ENCODE measurements around the gene COQ8B. TPM values are rescaled to one million over a fixed set of nuclear protein-coding genes. Genes with fewer than 3 reads are reported as not detected.
A peak's percentile ranks its signal among the peaks of the same experiment; 100 is the strongest.

The COQ8B gene
- total RNA-seq, 1 donor from 2014 or later = 27.7 TPM

DNA sequence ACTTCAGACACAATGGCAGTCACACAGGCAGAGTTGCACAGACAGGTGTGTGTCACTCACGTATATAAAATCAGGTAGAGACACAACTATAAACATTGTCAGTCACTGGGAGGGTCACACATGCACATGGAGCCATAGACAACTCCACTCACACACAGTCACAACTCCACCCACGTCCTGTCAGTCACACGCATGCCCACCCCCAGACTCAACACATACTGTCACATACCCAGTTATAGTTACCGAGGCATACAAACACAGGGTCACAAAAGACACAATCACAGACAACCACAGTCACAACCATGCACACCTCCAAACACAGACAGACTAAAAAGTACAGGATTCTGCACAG is 27.7 kb downstream of the COQ8B start:
- Mint-ChIP-seq H3K9me3 (no peaks in the 10 kb centered on the region), H3K27me3 (ENCODE audit: insufficient read depth, low read depth) (peaks cover 4% of the 10 kb centered on the region)
- H4K20me1 ChIP-seq (ENCODE audit: low read depth) = peaks cover 17% of the 10 kb centered on the region

DNA sequence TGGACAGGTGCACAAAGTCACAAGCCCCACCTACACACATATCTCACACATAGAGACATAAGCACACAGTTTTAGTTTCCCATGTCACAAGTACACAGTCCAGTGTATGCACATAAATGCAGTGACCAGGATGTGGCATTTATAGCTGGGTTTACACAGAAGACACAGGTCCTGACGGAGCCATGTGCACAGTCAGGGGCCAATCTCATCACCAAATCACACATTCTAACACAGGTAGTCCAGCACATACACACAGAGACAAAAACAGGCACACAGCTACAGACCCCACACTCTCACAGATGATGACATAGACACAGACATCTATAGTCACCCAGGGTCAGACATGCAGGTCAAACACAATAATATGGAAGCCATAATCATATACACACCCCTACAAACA is 28.4 kb downstream of the COQ8B start:
- no peak for TF ChIP-seq EZH2 (IDR thresholded peaks at IDR 0.05)
- TF ChIP-seq EZH2phosphoT487 (IDR thresholded peaks at IDR 0.05) = no peak
- TF ChIP-seq, protein P1, sequence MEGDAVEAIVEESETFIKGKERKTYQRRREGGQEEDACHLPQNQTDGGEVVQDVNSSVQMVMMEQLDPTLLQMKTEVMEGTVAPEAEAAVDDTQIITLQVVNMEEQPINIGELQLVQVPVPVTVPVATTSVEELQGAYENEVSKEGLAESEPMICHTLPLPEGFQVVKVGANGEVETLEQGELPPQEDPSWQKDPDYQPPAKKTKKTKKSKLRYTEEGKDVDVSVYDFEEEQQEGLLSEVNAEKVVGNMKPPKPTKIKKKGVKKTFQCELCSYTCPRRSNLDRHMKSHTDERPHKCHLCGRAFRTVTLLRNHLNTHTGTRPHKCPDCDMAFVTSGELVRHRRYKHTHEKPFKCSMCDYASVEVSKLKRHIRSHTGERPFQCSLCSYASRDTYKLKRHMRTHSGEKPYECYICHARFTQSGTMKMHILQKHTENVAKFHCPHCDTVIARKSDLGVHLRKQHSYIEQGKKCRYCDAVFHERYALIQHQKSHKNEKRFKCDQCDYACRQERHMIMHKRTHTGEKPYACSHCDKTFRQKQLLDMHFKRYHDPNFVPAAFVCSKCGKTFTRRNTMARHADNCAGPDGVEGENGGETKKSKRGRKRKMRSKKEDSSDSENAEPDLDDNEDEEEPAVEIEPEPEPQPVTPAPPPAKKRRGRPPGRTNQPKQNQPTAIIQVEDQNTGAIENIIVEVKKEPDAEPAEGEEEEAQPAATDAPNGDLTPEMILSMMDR (IDR thresholded peaks at IDR 0.05) = no peak
- Histone ChIP-seq H3K4me1 (peaks cover 5% of the 10 kb centered on the region), H3K4me2 (peak overlapping the region; percentile 95), H3K79me2 (ENCODE audit: low read depth) (peaks cover 20% of the 10 kb centered on the region), H3K36me3 (no peaks in the 10 kb centered on the region), H3K9me3 (ENCODE audit: low read depth) (no peaks in the 10 kb centered on the region), H3K27ac (no peak overlapping the region), H3K9ac (no peak overlapping the region), H2AFZ (replicated peaks) (no peak overlapping the region), H4K20me1 (ENCODE audit: low read depth) (peaks cover 17% of the 10 kb centered on the region), H3F3A (ENCODE audit: low read depth) (peaks cover 13% of the 10 kb centered on the region), H3K27me3 (no peaks in the 10 kb centered on the region), H3K4me3 (no peak overlapping the region)
- Mint-ChIP-seq H3K36me3 (peaks cover 19% of the 10 kb centered on the region), H3K9me3 (no peaks in the 10 kb centered on the region), H3K4me3 (no peak overlapping the region), H3K27ac (no peak overlapping the region), H3K27me3 (ENCODE audit: insufficient read depth, low read depth) (peaks cover 4% of the 10 kb centered on the region), H3K4me1 (peaks cover 8% of the 10 kb centered on the region)
- DNase-seq (ENCODE audit: low spot score) = no peak

More for the DNA sequence above, 27.7 kb downstream of the COQ8B start:
- peak overlapping the region; percentile 76 for H3K4me3 ChIP-seq
- H3K4me3 Mint-ChIP-seq = no peak overlapping the region
- H3K4me1 Mint-ChIP-seq = peaks cover 8% of the 10 kb centered on the region
- no peak overlapping the region for H3K27ac Mint-ChIP-seq
- no peaks in the 10 kb centered on the region for H3K36me3 ChIP-seq
- peak overlapping the region; percentile 95 for H3K4me2 ChIP-seq
- peaks cover 20% of the 10 kb centered on the region for H3K79me2 ChIP-seq (ENCODE audit: low read depth)
- no peak overlapping the region for H3K27ac ChIP-seq
- peaks cover 13% of the 10 kb centered on the region for H3F3A ChIP-seq (ENCODE audit: low read depth)
- no peaks in the 10 kb centered on the region for H3K27me3 ChIP-seq
- H3K9ac ChIP-seq = no peak overlapping the region
- H3K4me1 ChIP-seq = peaks cover 5% of the 10 kb centered on the region
- H2AFZ ChIP-seq (replicated peaks) = no peak overlapping the region
- H3K36me3 Mint-ChIP-seq = peaks cover 19% of the 10 kb centered on the region
- H3K9me3 ChIP-seq (ENCODE audit: low read depth) = no peaks in the 10 kb centered on the region
- no peak for TF ChIP-seq EZH2phosphoT487 (IDR thresholded peaks at IDR 0.05)
- TF ChIP-seq, protein P1 (IDR thresholded peaks at IDR 0.05) = no peak
- TF ChIP-seq EZH2 (IDR thresholded peaks at IDR 0.05) = no peak
- no peak for DNase-seq (ENCODE audit: low spot score)

DNA sequence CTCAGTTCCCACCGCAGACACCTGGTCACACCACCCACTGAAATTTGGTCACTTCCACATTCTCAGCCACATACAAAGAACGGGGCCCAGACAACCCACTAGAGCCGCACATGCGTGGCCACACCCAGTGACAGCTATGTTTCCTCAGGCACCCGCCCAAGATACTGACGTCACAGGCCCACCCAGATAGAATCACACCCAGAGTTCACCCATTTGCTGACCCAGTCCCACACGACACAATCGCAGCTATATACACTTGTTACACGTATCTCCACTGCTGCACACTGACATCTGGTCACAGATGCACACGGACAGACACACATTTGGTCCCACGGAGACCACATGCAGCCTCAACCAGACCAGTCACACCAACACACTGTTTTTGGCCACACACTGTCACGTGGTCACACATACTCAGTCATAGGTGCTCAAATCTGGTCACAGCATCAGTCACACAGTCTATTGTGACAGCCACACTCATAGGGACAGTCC is 29.1 kb downstream of the COQ8B start:
- H3K4me3 Mint-ChIP-seq = no peak overlapping the region
- no peak for DNase-seq (ENCODE audit: low spot score)
- peaks cover 13% of the 10 kb centered on the region for H3F3A ChIP-seq (ENCODE audit: low read depth)
- H3K27me3 Mint-ChIP-seq (ENCODE audit: insufficient read depth, low read depth) = peaks cover 4% of the 10 kb centered on the region
- peaks cover 20% of the 10 kb centered on the region for H3K79me2 ChIP-seq (ENCODE audit: low read depth)
- no peak for TF ChIP-seq EZH2 (IDR thresholded peaks at IDR 0.05)
- H3K27me3 ChIP-seq = no peaks in the 10 kb centered on the region
- peaks cover 8% of the 10 kb centered on the region for H3K4me1 Mint-ChIP-seq
- H3K9me3 ChIP-seq (ENCODE audit: low read depth) = no peaks in the 10 kb centered on the region
- no peak overlapping the region for H3K9ac ChIP-seq
- peaks cover 18% of the 10 kb centered on the region for H3K36me3 Mint-ChIP-seq
- no peak overlapping the region for H2AFZ ChIP-seq (replicated peaks)
- peaks cover 5% of the 10 kb centered on the region for H3K4me1 ChIP-seq
- H3K9me3 Mint-ChIP-seq = no peaks in the 10 kb centered on the region
- no peak overlapping the region for H3K27ac Mint-ChIP-seq
- H3K4me3 ChIP-seq = no peak overlapping the region
- H3K36me3 ChIP-seq = no peaks in the 10 kb centered on the region
- no peak overlapping the region for H3K27ac ChIP-seq
- no peak overlapping the region for H3K4me2 ChIP-seq
- peaks cover 17% of the 10 kb centered on the region for H4K20me1 ChIP-seq (ENCODE audit: low read depth)

- H2AFZ ChIP-seq (replicated peaks) = no peak overlapping the region
Observed at GRCh38 chr19:40686882-40687524, 29.7 kb downstream of the COQ8B start.

More at GRCh38 chr19:40686882-40687524, 29.7 kb downstream of the COQ8B start:
- Histone ChIP-seq H3K79me2 (ENCODE audit: low read depth) (peaks cover 20% of the 10 kb centered on the region), H4K20me1 (ENCODE audit: low read depth) (peaks cover 17% of the 10 kb centered on the region), H3F3A (ENCODE audit: low read depth) (peaks cover 13% of the 10 kb centered on the region), H3K4me3 (no peak overlapping the region), H3K9ac (no peak overlapping the region), H3K36me3 (no peaks in the 10 kb centered on the region), H3K27ac (no peak overlapping the region), H3K4me2 (no peak overlapping the region), H3K9me3 (ENCODE audit: low read depth) (no peaks in the 10 kb centered on the region), H3K4me1 (peaks cover 5% of the 10 kb centered on the region), H3K27me3 (no peaks in the 10 kb centered on the region)
- no peak for DNase-seq (ENCODE audit: low spot score)
- Mint-ChIP-seq H3K27me3 (ENCODE audit: insufficient read depth, low read depth) (peaks cover 2% of the 10 kb centered on the region), H3K9me3 (no peaks in the 10 kb centered on the region), H3K27ac (no peak overlapping the region), H3K36me3 (peaks cover 18% of the 10 kb centered on the region), H3K4me1 (peaks cover 6% of the 10 kb centered on the region), H3K4me3 (no peak overlapping the region)
- TF ChIP-seq EZH2 (IDR thresholded peaks at IDR 0.05) (no peak), EZH2phosphoT487 (IDR thresholded peaks at IDR 0.05) (no peak)
- TF ChIP-seq, protein P1 (IDR thresholded peaks at IDR 0.05) = no peak

Measured in neural progenitor cell (in vitro differentiated cells).